ENCODE measurements around the gene SGPP2.

- TF ChIP-seq BCL6B (tag by site-specific recombination; IDR thresholded peaks at IDR 0.05) = no peak
- TF ChIP-seq ZNF639 (tag by site-specific recombination; IDR thresholded peaks at IDR 0.05) = no peak
- TF ChIP-seq ZNF24 (tag by site-specific recombination; IDR thresholded peaks at IDR 0.05) = no peak
- no peak for TF ChIP-seq CTCF (tag by site-specific recombination; IDR thresholded peaks at IDR 0.05)
- no peak for TF ChIP-seq PBX3 (CRISPR knock-in tag; IDR thresholded peaks at IDR 0.05)
- TF ChIP-seq ZNF302 (tag by site-specific recombination; IDR thresholded peaks at IDR 0.05; ENCODE audit: low read depth) = no peak
- no peak for TF ChIP-seq ATF2 (tag by site-specific recombination; IDR thresholded peaks at IDR 0.05; ENCODE audit: low read depth)
- no peak for TF ChIP-seq ZNF792 (tag by site-specific recombination; IDR thresholded peaks at IDR 0.05)
- no peak for TF ChIP-seq ZBTB21 (tag by site-specific recombination; IDR thresholded peaks at IDR 0.05)
- no peak for TF ChIP-seq ZBTB20 (tag by site-specific recombination; IDR thresholded peaks at IDR 0.05)
- no peak for TF ChIP-seq ZNF174 (tag by site-specific recombination; IDR thresholded peaks at IDR 0.05)
These were observed 32.5 kb upstream of the SGPP2 start for GRCh38 chr2:222391743-222392285.
